Measurements from ENCODE around the gene METTL26. TPM values are rescaled to one million over a fixed set of nuclear protein-coding genes. Genes with fewer than 3 reads are reported as not detected.
A peak's percentile ranks its signal among the peaks of the same experiment; 100 is the strongest.

The METTL26 gene
- total and polyA plus RNA-seq, 11 donors, result 39.6 to 187 (median 58.5) TPM

DNA sequence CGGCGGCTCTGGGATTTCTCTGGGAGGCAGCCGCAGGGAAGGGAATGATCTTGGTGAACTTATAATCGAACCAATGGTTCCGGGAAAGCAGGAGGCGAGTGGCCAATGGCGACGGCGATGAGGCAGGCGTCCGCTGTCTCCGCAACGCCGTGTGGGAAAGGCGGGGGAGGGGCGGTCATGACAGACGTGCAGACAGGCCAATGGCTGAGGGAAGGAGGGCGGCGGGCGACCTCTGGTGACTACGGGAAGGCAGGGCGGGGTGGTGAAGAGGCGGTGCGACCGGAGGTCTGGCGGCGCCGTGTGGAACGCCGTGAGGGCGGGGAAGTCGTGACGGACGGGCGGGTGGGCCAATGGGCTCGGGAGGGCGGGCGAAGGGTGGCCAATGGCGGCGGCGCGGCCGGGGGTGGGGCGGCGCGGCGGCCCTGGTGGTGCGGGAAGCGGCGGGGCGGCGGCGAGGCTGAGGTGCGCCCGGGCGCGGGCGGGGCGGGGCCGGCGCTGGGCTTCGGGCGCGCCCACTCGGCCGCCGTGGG, 46.4 kb downstream of the METTL26 start, which contains the start of gene RAB40C:
Gene RAB40C, plus strand, starts transcription at position 409 of the 530 bp plus-strand sequence. CDS start 226 bp downstream, outside the sequence.
- H3K4me3 ChIP-seq, result peak within 1 kb of the TSS; percentile 77 to 97 (median 90)
- WGBS, 4 donors, result 0 to 1% (median 1%) methylated on average over 18 to 67 of the region's 67 CpGs
- peak; percentile 92 to 97 (median 96) for ATAC-seq
- DNase-seq, result peak; percentile 99 to 100 (median 100)
- H3K27me3 ChIP-seq, result no peaks in the 10 kb centered on the region
- no peaks in the 10 kb centered on the region for H3K9me3 ChIP-seq
- intact Hi-C loops (cut with DNase I), result loop anchor here in 8 of 10 donors (1.0 to 10.0 kb wide), 7 partner anchors 38 to 65 kb away; partner anchors contain the start of genes METTL26 (in 3 of the 8), MCRIP2 (in 2 of the 8) and WDR90 (in 2 of the 8)
- H3K4me1 ChIP-seq, result peaks cover 5 to 64% (median 34%) of the 10 kb centered on the region in 12 donors
- H3K36me3 ChIP-seq, result peaks cover 0 to 8% (median 0%) of the 10 kb centered on the region in 9 donors
- TF ChIP-seq, protein P1, sequence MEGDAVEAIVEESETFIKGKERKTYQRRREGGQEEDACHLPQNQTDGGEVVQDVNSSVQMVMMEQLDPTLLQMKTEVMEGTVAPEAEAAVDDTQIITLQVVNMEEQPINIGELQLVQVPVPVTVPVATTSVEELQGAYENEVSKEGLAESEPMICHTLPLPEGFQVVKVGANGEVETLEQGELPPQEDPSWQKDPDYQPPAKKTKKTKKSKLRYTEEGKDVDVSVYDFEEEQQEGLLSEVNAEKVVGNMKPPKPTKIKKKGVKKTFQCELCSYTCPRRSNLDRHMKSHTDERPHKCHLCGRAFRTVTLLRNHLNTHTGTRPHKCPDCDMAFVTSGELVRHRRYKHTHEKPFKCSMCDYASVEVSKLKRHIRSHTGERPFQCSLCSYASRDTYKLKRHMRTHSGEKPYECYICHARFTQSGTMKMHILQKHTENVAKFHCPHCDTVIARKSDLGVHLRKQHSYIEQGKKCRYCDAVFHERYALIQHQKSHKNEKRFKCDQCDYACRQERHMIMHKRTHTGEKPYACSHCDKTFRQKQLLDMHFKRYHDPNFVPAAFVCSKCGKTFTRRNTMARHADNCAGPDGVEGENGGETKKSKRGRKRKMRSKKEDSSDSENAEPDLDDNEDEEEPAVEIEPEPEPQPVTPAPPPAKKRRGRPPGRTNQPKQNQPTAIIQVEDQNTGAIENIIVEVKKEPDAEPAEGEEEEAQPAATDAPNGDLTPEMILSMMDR (IDR thresholded peaks at IDR 0.05), result peak in 5 of 12 donors; percentile 23 to 44 (median 28)
- TF ChIP-seq POLR2A (IDR thresholded peaks at IDR 0.05), result no peak
- peak within 1 kb of the TSS; percentile 89 to 100 (median 98) for H3K27ac ChIP-seq

DNA sequence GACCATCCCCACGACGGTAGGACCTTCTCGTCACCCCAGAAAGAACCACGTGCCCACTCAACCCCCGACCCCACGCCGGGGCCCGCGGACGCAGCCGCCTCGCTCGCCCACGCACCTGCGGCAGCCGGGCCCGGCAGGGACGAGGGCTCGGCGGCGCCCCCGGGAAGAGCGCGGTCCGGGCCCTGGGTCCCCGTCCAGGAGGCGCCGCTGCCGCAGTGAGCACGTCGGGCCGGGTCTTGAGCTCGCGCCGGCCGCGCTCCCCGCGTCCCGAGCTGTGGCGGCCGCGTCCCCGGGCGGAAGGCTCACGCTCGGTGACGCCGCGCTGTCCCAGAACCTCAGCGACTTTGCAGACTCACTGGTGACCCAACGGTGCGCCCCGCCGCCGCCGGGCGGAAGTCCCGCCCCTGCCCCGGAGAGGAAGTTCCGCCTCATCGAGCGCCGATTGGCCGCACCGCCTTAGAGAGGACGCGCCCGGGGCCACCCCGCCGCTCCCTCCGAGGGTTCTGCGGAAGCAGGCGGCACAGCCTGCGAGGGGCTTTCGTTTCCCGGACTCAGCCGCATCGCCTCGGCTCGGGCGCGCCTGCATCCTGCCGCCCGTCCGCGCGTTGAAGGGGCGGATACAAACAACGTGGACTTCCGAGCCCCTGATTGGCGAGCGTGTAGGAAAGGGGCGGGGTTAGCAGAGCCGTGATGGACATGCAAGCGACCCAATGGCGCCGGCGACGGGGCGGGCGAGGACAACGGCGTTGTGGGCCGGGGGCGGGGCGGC, 47.0 kb downstream of the METTL26 start:
- Histone ChIP-seq H3K36me3 (peaks cover 0 to 8% (median 0%) of the 10 kb centered on the region in 9 donors), H3K9me3 (no peaks in the 10 kb centered on the region), H3K27me3 (no peaks in the 10 kb centered on the region), H3K4me1 (peaks cover 5 to 68% (median 34%) of the 10 kb centered on the region in 12 donors), H3K4me3 (peak overlapping the region; percentile 63 to 97 (median 84)), H3K27ac (peak overlapping the region; percentile 89 to 100 (median 98))
- ATAC-seq, result peak; percentile 84 to 92 (median 89)
- TF ChIP-seq POLR2A (IDR thresholded peaks at IDR 0.05), result peak; percentile 47 to 92
- TF ChIP-seq, protein P1 (IDR thresholded peaks at IDR 0.05), result no peak
- peak; percentile 97 to 99 (median 98) for DNase-seq
- intact Hi-C loops (cut with DNase I), result loop anchor here in 5 of 10 donors (1.0 to 10.0 kb wide), 4 partner anchors 47 to 66 kb away; partner anchors contain the start of genes MCRIP2 (in 2 of the 5), WDR90 (in 2 of the 5) and METTL26 (in 1 of the 5)
- WGBS, 4 donors, result 0 to 1% (median 1%) methylated on average over 5 to 107 of the region's 107 CpGs

DNA sequence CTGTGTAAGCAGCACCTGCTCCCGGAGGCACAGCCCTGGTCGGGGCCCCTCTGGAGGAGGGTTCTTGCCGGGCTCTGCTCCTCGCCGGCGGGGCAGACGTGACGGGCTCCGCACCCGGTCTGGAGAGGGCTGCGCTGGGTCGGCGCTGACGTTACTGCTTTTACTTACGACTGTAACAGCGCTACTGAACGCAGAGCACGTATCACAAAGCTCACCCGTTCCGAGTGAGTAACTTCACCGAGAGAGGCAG, 47.5 kb downstream of the METTL26 start:
- H3K36me3 ChIP-seq, result peaks cover 0 to 4% (median 0%) of the 10 kb centered on the region in 9 donors
- H3K27me3 ChIP-seq, result no peaks in the 10 kb centered on the region
- peak overlapping the region; percentile 89 to 100 (median 98) for H3K27ac ChIP-seq
- intact Hi-C loops (cut with DNase I), result loop anchor here in 4 of 10 donors (2.0 to 10.0 kb wide), 3 partner anchors 54 to 66 kb away; partner anchors contain the start of genes MCRIP2 (in 2 of the 4) and WDR90 (in 2 of the 4)
- TF ChIP-seq POLR2A (IDR thresholded peaks at IDR 0.05), result no peak
- TF ChIP-seq, protein P1 (IDR thresholded peaks at IDR 0.05), result no peak
- H3K4me1 ChIP-seq, result peaks cover 5 to 73% (median 35%) of the 10 kb centered on the region in 12 donors
- peak overlapping the region; percentile 63 to 97 (median 84) for H3K4me3 ChIP-seq
- ATAC-seq (peak in 1 of 4 donors; percentile 1), DNase-seq (peak in 3 of 5 donors; percentile 47 to 67 (median 59))
- 0 to 1% (median 0%) methylated on average over 14 to 21 of the region's 21 CpGs for WGBS, 4 donors
- H3K9me3 ChIP-seq, result no peaks in the 10 kb centered on the region

Measured in heart left ventricle (tissue), 16 donors.